ENCODE measurements around the gene CHRDL1.

The CHRDL1 gene

DNA sequence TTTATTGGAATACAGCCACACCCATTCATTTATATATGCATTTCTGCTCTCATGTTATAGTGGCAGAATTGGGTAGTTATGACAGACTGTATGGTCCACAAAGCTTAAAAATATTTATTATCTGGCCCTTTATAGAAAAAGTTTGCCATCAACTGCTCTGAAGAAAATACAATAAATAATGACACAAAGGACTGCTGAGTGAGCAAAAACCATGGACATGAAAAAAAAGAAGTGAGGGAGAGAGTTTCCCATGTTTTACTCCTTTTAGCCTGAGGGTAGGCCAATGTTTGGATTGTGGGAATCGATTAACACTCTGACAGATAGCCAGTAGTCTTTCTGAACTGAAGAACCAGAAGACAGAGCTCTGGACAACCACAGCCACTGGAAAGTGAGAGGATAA is 149.2 kb downstream of the CHRDL1 start:
- no peak for DNase-seq
